OCI-LY1 (cell line): ENCODE results near the gene EIF2S1.
"Not testable (repeated sequence)": the region's sequence is repeated elsewhere in the genome, so short reads cannot be mapped to it uniquely, and the experiment has no call there.

Experiments
- H2AFZ ChIP-seq: fragments of 200-600 bp; sonication (generic), shearing (Covaris generic); 2 replicates; pipeline ENCODE4 v1.6.0; 2014; ENCODE audit warnings: antibody characterized with exemption, mild to moderate bottlenecking, low read length
- H3F3A ChIP-seq: fragments of 200-600 bp; sonication (generic), shearing (Covaris generic); 2 replicates; pipeline ENCODE4 v1.6.0; 2014; ENCODE audit warnings: mild to moderate bottlenecking, antibody characterized with exemption, low read length, moderate library complexity; ENCODE audit not compliant: insufficient read depth
- H3K27ac ChIP-seq: fragments of 200-600 bp; sonication (generic); 2 replicates; pipeline ENCODE4 v1.5.1; 2014; ENCODE audit warnings: low read length, mixed run types, mild to moderate bottlenecking, low read depth; ENCODE audit not compliant: poor library complexity, severe bottlenecking
- H3K27me3 ChIP-seq: fragments of 200-600 bp; sonication (generic); 2 replicates; pipeline ENCODE4 v1.6.0; 2014; ENCODE audit warnings: antibody characterized with exemption, mild to moderate bottlenecking, low read length, moderate library complexity; ENCODE audit not compliant: insufficient read depth
- H3K36me3 ChIP-seq: fragments of 200-600 bp; sonication (generic); 2 replicates; pipeline ENCODE4 v1.6.1; 2014; ENCODE audit warnings: mild to moderate bottlenecking, antibody characterized with exemption, low read length, moderate library complexity, mixed read lengths; ENCODE audit not compliant: insufficient read depth
- H3K4me1 ChIP-seq: fragments of 200-600 bp; sonication (generic); 2 replicates; pipeline ENCODE4 v1.5.1; 2014; ENCODE audit warnings: mild to moderate bottlenecking, low read length, moderate library complexity; ENCODE audit not compliant: insufficient read depth, severe bottlenecking
- H3K4me2 ChIP-seq: fragments of 200-600 bp; sonication (generic), shearing (Covaris generic); 2 replicates; pipeline ENCODE4 v1.6.1; 2014; ENCODE audit warnings: low read length
- H3K4me3 ChIP-seq: fragments of 200-600 bp; sonication (generic); 2 replicates; pipeline ENCODE4 v1.5.1; 2014; ENCODE audit warnings: low read length, low read depth, mild to moderate bottlenecking, mixed read lengths; ENCODE audit not compliant: poor library complexity, severe bottlenecking
- H3K79me2 ChIP-seq: fragments of 200-600 bp; shearing (Covaris generic); 2 replicates; pipeline ENCODE4 v1.6.1; 2016; ENCODE audit warnings: mixed run types, low read length, mixed read lengths; ENCODE audit not compliant: insufficient read depth
- H3K9ac ChIP-seq: fragments of 200-600 bp; sonication (generic), shearing (Covaris generic); 2 replicates; pipeline ENCODE4 v1.6.1; 2014; ENCODE audit warnings: mild to moderate bottlenecking, low read length, mixed read lengths
- H3K9me2 ChIP-seq: fragments of 200-600 bp; sonication (generic), shearing (Covaris generic); 2 replicates; pipeline ENCODE4 v1.6.1; 2014; ENCODE audit warnings: low read depth, mild to moderate bottlenecking, low read length, mixed read lengths
- H3K9me3 ChIP-seq: fragments of 200-600 bp; shearing (Covaris generic); 2 replicates; pipeline ENCODE4 v1.6.1; 2014; ENCODE audit warnings: low read length, mixed read lengths
- H4K20me1 ChIP-seq: fragments of 200-600 bp; sonication (generic), shearing (Covaris generic); 2 replicates; pipeline ENCODE4 v1.6.0; 2016; ENCODE audit warnings: mild to moderate bottlenecking, low read length; ENCODE audit not compliant: insufficient read depth
- CTCF ChIP-seq: fragments of 200-600 bp; sonication (generic), shearing (Covaris generic); IDR thresholded peaks from 2 replicates; pipeline ENCODE4 v1.5.1; 2017; ENCODE audit warnings: mild to moderate bottlenecking, antibody characterized with exemption, low read length, moderate library complexity, mixed read lengths
- EZH2 ChIP-seq: fragments of 200-600 bp; sonication (generic), shearing (Covaris generic); IDR thresholded peaks from 2 replicates; pipeline ENCODE4 v1.8.0; 2017; ENCODE audit warnings: borderline replicate concordance, mixed run types, mild to moderate bottlenecking, antibody characterized with exemption, low read length, moderate library complexity, mixed read lengths

EIF2S1 gene

DNA sequence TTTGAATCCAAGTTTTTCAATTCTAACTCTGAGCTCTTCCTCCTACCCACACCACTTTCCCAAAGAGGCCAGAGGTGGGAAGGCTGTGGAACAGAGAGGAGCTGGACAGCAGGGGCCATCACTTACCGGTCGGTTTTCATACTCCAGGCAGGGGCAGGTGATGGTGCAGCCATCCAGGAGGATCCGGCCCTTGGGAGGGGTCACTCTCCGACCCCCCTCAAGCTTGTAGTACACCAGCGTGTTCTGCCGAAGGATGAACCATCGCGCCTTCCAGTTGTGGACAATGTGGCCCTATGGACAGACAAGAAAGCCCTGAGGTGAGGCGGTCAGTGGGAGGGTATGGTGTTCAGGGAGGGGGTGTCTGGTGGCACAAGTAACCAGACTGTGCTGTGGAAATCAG lies 37.4 kb downstream of the EIF2S1 start:
- Histone ChIP-seq H3K9me2 (no peaks in the 10 kb centered on the region), H3F3A (no peaks in the 10 kb centered on the region), H2AFZ (no peak overlapping the region), H3K79me2 (no peaks in the 10 kb centered on the region), H3K9me3 (no peaks in the 10 kb centered on the region), H3K9ac (no peak overlapping the region), H3K4me1 (no peaks in the 10 kb centered on the region), H4K20me1 (no peaks in the 10 kb centered on the region), H3K27me3 (no peaks in the 10 kb centered on the region), H3K27ac (no peak overlapping the region), H3K4me3 (no peak overlapping the region), H3K4me2 (no peak overlapping the region), H3K36me3 (no peaks in the 10 kb centered on the region)
- TF ChIP-seq EZH2: no peak
- TF ChIP-seq CTCF: no peak

GRCh38 chr14:67400434-67400833 lies 40.3 kb downstream of the EIF2S1 start:
- no peak overlapping the region for H3K27ac ChIP-seq
- no peaks in the 10 kb centered on the region for H3K9me2 ChIP-seq
- H3K9ac ChIP-seq: no peak overlapping the region
- no peak overlapping the region for H2AFZ ChIP-seq
- TF ChIP-seq CTCF: no peak
- no peak for TF ChIP-seq EZH2
- H3F3A ChIP-seq: no peaks in the 10 kb centered on the region
- no peaks in the 10 kb centered on the region for H3K4me1 ChIP-seq
- H3K79me2 ChIP-seq: no peaks in the 10 kb centered on the region
- H4K20me1 ChIP-seq: no peaks in the 10 kb centered on the region
- H3K36me3 ChIP-seq: no peaks in the 10 kb centered on the region
- H3K9me3 ChIP-seq: no peaks in the 10 kb centered on the region
- H3K4me3 ChIP-seq: no peak overlapping the region
- no peaks in the 10 kb centered on the region for H3K27me3 ChIP-seq
- H3K4me2 ChIP-seq: no peak overlapping the region

DNA sequence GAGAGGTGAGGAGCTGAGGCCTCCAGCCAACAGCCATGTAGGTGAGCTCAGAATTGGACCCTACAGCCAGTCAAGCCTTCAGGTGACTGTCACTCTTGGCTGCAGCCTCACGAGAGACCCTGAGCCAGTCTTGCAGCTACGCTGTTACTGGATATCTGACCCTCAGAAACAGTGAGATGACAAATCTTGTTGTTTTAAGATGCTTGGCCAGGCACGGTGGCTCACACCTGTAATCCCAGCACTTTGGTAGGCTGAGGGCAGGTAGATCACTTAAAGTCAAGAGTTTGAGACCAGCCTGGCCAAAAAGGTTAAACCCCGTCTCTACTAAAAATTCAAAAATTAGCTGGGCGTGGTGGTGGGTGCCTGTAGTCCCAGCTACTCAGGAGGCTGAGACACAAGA lies 45.6 kb downstream of the EIF2S1 start:
- no peak overlapping the region for H3K9ac ChIP-seq
- no peak overlapping the region for H2AFZ ChIP-seq
- no peaks in the 10 kb centered on the region for H3K27me3 ChIP-seq
- H3K4me3 ChIP-seq: no peak overlapping the region
- no peaks in the 10 kb centered on the region for H3K36me3 ChIP-seq
- no peaks in the 10 kb centered on the region for H3K4me1 ChIP-seq
- TF ChIP-seq EZH2: no peak
- TF ChIP-seq CTCF: no peak
- no peaks in the 10 kb centered on the region for H3K9me2 ChIP-seq
- no peaks in the 10 kb centered on the region for H3K79me2 ChIP-seq
- no peaks in the 10 kb centered on the region for H3K9me3 ChIP-seq
- no peaks in the 10 kb centered on the region for H4K20me1 ChIP-seq
- no peak overlapping the region for H3K4me2 ChIP-seq
- no peak overlapping the region for H3K27ac ChIP-seq
- H3F3A ChIP-seq: no peaks in the 10 kb centered on the region

DNA sequence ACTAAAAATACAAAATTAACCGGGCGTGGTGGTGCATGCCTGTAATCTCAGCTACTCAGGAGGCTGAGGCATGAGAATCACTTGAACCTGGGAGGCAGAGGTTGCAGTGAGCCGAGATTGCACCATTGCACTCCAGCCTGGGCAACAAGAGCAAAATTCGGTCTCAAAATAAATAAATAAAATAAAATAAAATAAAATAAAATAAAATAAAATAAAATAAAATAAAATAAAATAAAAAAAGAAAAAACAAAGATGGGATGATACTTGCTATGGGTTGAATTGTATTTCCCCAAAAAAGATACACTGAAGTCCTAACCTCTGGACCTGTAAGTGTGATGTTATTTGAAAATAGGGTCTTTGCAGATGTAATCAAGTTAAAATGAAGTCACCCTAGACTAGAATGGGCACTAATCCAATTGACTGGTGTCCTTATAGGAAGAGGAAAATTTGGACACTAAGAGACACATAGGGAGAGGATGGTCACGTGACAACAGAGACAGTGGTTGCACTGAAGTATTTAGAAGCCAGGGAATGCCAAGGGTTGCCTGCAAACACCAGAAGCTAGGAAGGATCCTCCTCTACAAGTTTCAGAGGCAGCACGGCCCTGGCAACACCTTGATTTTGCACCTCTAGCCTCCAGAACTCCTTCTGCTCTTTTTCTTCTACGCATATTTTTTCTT lies 48.1 kb downstream of the EIF2S1 start:
- not testable (repeated sequence) for H3K79me2 ChIP-seq, H3K4me3 ChIP-seq, H3K27me3 ChIP-seq, H3K9me3 ChIP-seq, H3F3A ChIP-seq, H3K27ac ChIP-seq, H3K4me1 ChIP-seq, H3K9me2 ChIP-seq, H3K4me2 ChIP-seq, H2AFZ ChIP-seq, H3K9ac ChIP-seq, H4K20me1 ChIP-seq, H3K36me3 ChIP-seq
